HG03280 (cell line): ENCODE measurements around the gene UBL7.

Experiments used
- ATAC-seq: cut with Tn5 transposase; IDR thresholded peaks from one replicate; pipeline ENCODE4 v1.9.1; 2021; ENCODE audit warnings: mild to moderate bottlenecking, moderate library complexity; ENCODE audit not compliant: unreplicated experiment

UBL7 gene

GRCh38 chr15:74442063-74442462 is 18.9 kb downstream of the UBL7 start:
- ATAC-seq = no peak

GRCh38 chr15:74441248-74441941 is 19.6 kb downstream of the UBL7 start:
- ATAC-seq = no peak

- no peak for ATAC-seq
Measured at GRCh38 chr15:74438721-74439316, 22.1 kb downstream of the UBL7 start.

- no peak for ATAC-seq
Measured at GRCh38 chr15:74438206-74438605, 22.8 kb downstream of the UBL7 start.

- ATAC-seq = no peak
Measured at GRCh38 chr15:74434263-74435136, 26.5 kb downstream of the UBL7 start.

GRCh38 chr15:74433592-74434262 is 27.2 kb downstream of the UBL7 start, which contains the start of gene SEMA7A:
Gene SEMA7A, minus strand, starts transcription at chr15:74433958. Its CDS starts 40 bp downstream, at chr15:74433918.
- peak; percentile 75 for ATAC-seq

- peak; percentile 21 for ATAC-seq
Measured at GRCh38 chr15:74432968-74433591, 27.9 kb downstream of the UBL7 start.

- ATAC-seq = no peak
Measured at GRCh38 chr15:74432271-74432967, 28.5 kb downstream of the UBL7 start.

- ATAC-seq = no peak
Measured at GRCh38 chr15:74431645-74432044, 29.3 kb downstream of the UBL7 start.

- ATAC-seq = no peak
Measured at GRCh38 chr15:74431116-74431515, 29.8 kb downstream of the UBL7 start.

GRCh38 chr15:74430510-74430951 is 30.4 kb downstream of the UBL7 start:
- no peak for ATAC-seq

GRCh38 chr15:74429781-74430400 is 31.1 kb downstream of the UBL7 start:
- ATAC-seq = no peak

GRCh38 chr15:74428970-74429780 is 31.8 kb downstream of the UBL7 start:
- no peak for ATAC-seq

- ATAC-seq = peak; percentile 37
Measured at GRCh38 chr15:74428442-74428787, 32.5 kb downstream of the UBL7 start.

GRCh38 chr15:74427607-74428441 is 33.1 kb downstream of the UBL7 start:
- ATAC-seq = no peak

- ATAC-seq = no peak
Measured at GRCh38 chr15:74426404-74427281, 34.3 kb downstream of the UBL7 start.

- no peak for ATAC-seq
Measured at GRCh38 chr15:74425630-74426029, 35.3 kb downstream of the UBL7 start.
